Measurements from ENCODE around the gene MREG.

- TF ChIP-seq CTCF (IDR thresholded peaks at IDR 0.05; ENCODE audit: low read length) (peak; percentile 47), EZH2 (optimal IDR thresholded peaks at IDR 0.05; ENCODE audit: low read depth, low read length) (no peak)
Measured at GRCh38 chr2:216059233-216059834, 46.0 kb upstream of the MREG start.

Data from MM.1S (cell line).